ENCODE data around the gene ISG15. TPM values are rescaled to one million over a fixed set of nuclear protein-coding genes. Genes with fewer than 3 reads are reported as not detected.
A peak's percentile ranks its signal among the peaks of the same experiment; 100 is the strongest.
"Not testable (repeated sequence)": the region's sequence is repeated elsewhere in the genome, so short reads cannot be mapped to it uniquely, and the experiment has no call there.

ISG15 gene
- polyA plus RNA-seq, 1 of the 3 experiments (the other 2 are of a cell fraction) = 28.6 TPM

GRCh38 chr1:1055841-1056736 is 42.8 kb downstream of the ISG15 start:
- peaks cover 0 to 3% of the 10 kb centered on the region in 2 experiments; a peak in 1 of 4 replicates for H3K4me1 ChIP-seq (ENCODE audit: control insufficient read depth in 1 of 2, insufficient read depth in 2 of 2, low read depth in 1 of 2, low read length in 1 of 2)
- H3K9me3 ChIP-seq = no peaks in the 10 kb centered on the region
- no peak overlapping the region for H3K27ac ChIP-seq (ENCODE audit: low read depth in 2 of 2, low read length in 1 of 2)
- DNase-seq = no peak
- H3K9me2 ChIP-seq = no peaks in the 10 kb centered on the region
- no peaks in the 10 kb centered on the region for H3K79me2 ChIP-seq (ENCODE audit: insufficient read depth)
- WGBS (ENCODE audit: low lambda C conversion rate) = 90% methylated on average over 44 of the region's 50 CpGs
- H3K27me3 ChIP-seq (ENCODE audit: insufficient read depth) = peaks cover 20% of the 10 kb centered on the region; the same call in 1 of the 2 replicates
- H3K9ac ChIP-seq = no peak overlapping the region
- no peak overlapping the region for H3K4me2 ChIP-seq
- H4K20me1 ChIP-seq (ENCODE audit: insufficient read depth) = no peaks in the 10 kb centered on the region
- H2AFZ ChIP-seq (ENCODE audit: low read depth) = no peak overlapping the region
- ChIA-PET POLR2A (no interaction called here), CTCF (interaction anchor here (0.9 to 2.2 kb wide), 6 partner anchors 8 to 74 kb away, joined by 3 to 8 read pairs (median 4); partner anchors contain the start of gene PERM1)
- peaks cover 0 to 5% of the 10 kb centered on the region in 2 experiments for H3K36me3 ChIP-seq (replicated peaks in 1 of 2; ENCODE audit: control insufficient read depth in 1 of 2, insufficient read depth in 2 of 2, low read length in 1 of 2)
- no peak overlapping the region for H3K4me3 ChIP-seq (ENCODE audit: low read depth in 2 of 2, low read length in 1 of 2)
- H3F3A ChIP-seq (replicated peaks; ENCODE audit: insufficient read depth) = peaks cover 3% of the 10 kb centered on the region
- TF ChIP-seq TAF1 (IDR thresholded peaks at IDR 0.05; ENCODE audit: borderline replicate concordance, low read depth, low read length) = no peak
- no peak for TF ChIP-seq RAD21 (IDR thresholded peaks at IDR 0.05; ENCODE audit: low read length)

- H3K36me3 ChIP-seq (replicated peaks in 1 of 2; ENCODE audit: control insufficient read depth in 1 of 2, insufficient read depth in 2 of 2, low read length in 1 of 2); H3K4me3 ChIP-seq (ENCODE audit: low read depth in 2 of 2, low read length in 1 of 2); POLR2A ChIA-PET; H3K9me2 ChIP-seq; H4K20me1 ChIP-seq (ENCODE audit: insufficient read depth); H3K27ac ChIP-seq (ENCODE audit: low read depth in 2 of 2, low read length in 1 of 2); H3K4me2 ChIP-seq; H3K79me2 ChIP-seq (ENCODE audit: insufficient read depth); H3K9ac ChIP-seq; H3F3A ChIP-seq (replicated peaks; ENCODE audit: insufficient read depth); DNase-seq; H2AFZ ChIP-seq (ENCODE audit: low read depth); H3K9me3 ChIP-seq; H3K4me1 ChIP-seq (ENCODE audit: control insufficient read depth in 1 of 2, insufficient read depth in 2 of 2, low read depth in 1 of 2, low read length in 1 of 2): not testable (repeated sequence)
- 29% methylated on average over 15 of the region's 15 CpGs for WGBS (ENCODE audit: low lambda C conversion rate)
- peaks cover 20% of the 10 kb centered on the region; the same call in 1 of the 2 replicates for H3K27me3 ChIP-seq (ENCODE audit: insufficient read depth)
- CTCF ChIA-PET = interaction anchor here (1.0 to 1.6 kb wide), 3 partner anchors 8 to 65 kb away, joined by 3 to 4 read pairs (median 3); no protein-coding TSS in a partner anchor
These were observed 44.4 kb downstream of the ISG15 start for GRCh38 chr1:1057769-1058087.

GRCh38 chr1:1058088-1058905 is 45.0 kb downstream of the ISG15 start:
- 10% methylated on average over 22 of the region's 24 CpGs for WGBS (ENCODE audit: low lambda C conversion rate)
- peaks cover 3% of the 10 kb centered on the region for H3F3A ChIP-seq (replicated peaks; ENCODE audit: insufficient read depth)
- CTCF ChIA-PET = interaction anchor here (0.8 to 15.4 kb wide), 14 partner anchors 7 to 234 kb away, joined by 3 to 216 read pairs (median 4); partner anchors contain the start of gene PERM1
- peak overlapping the region; percentile 69; the same call in 1 of the 2 replicates for H3K4me2 ChIP-seq
- H3K27ac ChIP-seq (ENCODE audit: low read depth in 2 of 2, low read length in 1 of 2) = no peak overlapping the region
- peaks cover 20% of the 10 kb centered on the region; the same call in 1 of the 2 replicates for H3K27me3 ChIP-seq (ENCODE audit: insufficient read depth)
- H3K4me1 ChIP-seq (ENCODE audit: control insufficient read depth in 1 of 2, insufficient read depth in 2 of 2, low read depth in 1 of 2, low read length in 1 of 2) = peaks cover 0 to 3% of the 10 kb centered on the region in 2 experiments; a peak in 1 of 4 replicates
- no peaks in the 10 kb centered on the region for H3K9me2 ChIP-seq
- peaks cover 0 to 5% of the 10 kb centered on the region in 2 experiments for H3K36me3 ChIP-seq (replicated peaks in 1 of 2; ENCODE audit: control insufficient read depth in 1 of 2, insufficient read depth in 2 of 2, low read length in 1 of 2)
- no peaks in the 10 kb centered on the region for H4K20me1 ChIP-seq (ENCODE audit: insufficient read depth)
- no peak overlapping the region for H3K9ac ChIP-seq
- H3K4me3 ChIP-seq (ENCODE audit: low read depth in 2 of 2, low read length in 1 of 2) = no peak overlapping the region
- no peak overlapping the region for H2AFZ ChIP-seq (ENCODE audit: low read depth)
- H3K79me2 ChIP-seq (ENCODE audit: insufficient read depth) = no peaks in the 10 kb centered on the region
- no peak for DNase-seq
- H3K9me3 ChIP-seq = no peaks in the 10 kb centered on the region
- POLR2A ChIA-PET = no interaction called here
- TF ChIP-seq IRF3 (IDR thresholded peaks at IDR 0.05; ENCODE audit: low read depth, low read length) = no peak
- no peak for TF ChIP-seq TEAD4 (IDR thresholded peaks at IDR 0.05; ENCODE audit: borderline replicate concordance, insufficient read depth)
- no peak for TF ChIP-seq YY1 (IDR thresholded peaks at IDR 0.05; ENCODE audit: low read depth)
- TF ChIP-seq CTCF (IDR thresholded peaks at IDR 0.05) = no peak
- TF ChIP-seq USF1 (IDR thresholded peaks at IDR 0.05; ENCODE audit: borderline replicate concordance, low read depth) = no peak
- TF ChIP-seq FOSL2 (IDR thresholded peaks at IDR 0.05; ENCODE audit: borderline replicate concordance, low read depth) = no peak
- no peak for TF ChIP-seq REST (IDR thresholded peaks at IDR 0.05; ENCODE audit: low read depth, low read length)
